Activated CD8-positive, alpha-beta T cell treated with anti-CD3 and anti-CD28 coated beads, Interleukin-2, amount 10 ng/mL, durations not matched to agents 7 days and 5 days (primary cell): ENCODE data around the gene GRPEL1. TPM values are rescaled to one million over a fixed set of nuclear protein-coding genes. Genes with fewer than 3 reads are reported as not detected.
"Not testable (repeated sequence)": the region's sequence is repeated elsewhere in the genome, so short reads cannot be mapped to it uniquely, and the experiment has no call there.

Experiments used
- ATAC-seq: fragments of 150-1000 bp; cut with Tn5 transposase; one replicate; pipeline ENCODE4 v1.10.0; 2021; ENCODE audit warnings: moderate library complexity
- CTCF ChIA-PET: fragments of 350-600 bp; sonication (Branson Sonifier 250); formaldehyde crosslinking; loops from one replicate; lab custom pipeline; 2021; ENCODE audit warnings: antibody characterized with exemption; lab: Charles Lee
- POLR2A ChIA-PET: fragments of 350-600 bp; sonication (Branson Sonifier 250); formaldehyde crosslinking; loops from one replicate; lab custom pipeline; 2021; ENCODE audit warnings: antibody characterized with exemption; lab: Charles Lee
- DNase-seq: peaks from one replicate; pipeline ENCODE4 v3.0.0-alpha.2; 2020
- H3K27ac Mint-ChIP-seq: one replicate; pipeline ENCODE4 v1.8.0; 2021; ENCODE audit warnings: mild to moderate bottlenecking, mixed read lengths
- H3K27me3 Mint-ChIP-seq: one replicate; pipeline ENCODE4 v1.8.0; 2021; ENCODE audit warnings: low read depth, mixed read lengths
- H3K36me3 Mint-ChIP-seq: one replicate; pipeline ENCODE4 v1.8.0; 2021; ENCODE audit warnings: low read depth, mixed read lengths
- H3K4me1 Mint-ChIP-seq: one replicate; pipeline ENCODE4 v1.8.0; 2021; ENCODE audit warnings: low read depth, mixed read lengths
- H3K4me3 Mint-ChIP-seq: one replicate; pipeline ENCODE4 v1.8.0; 2021; ENCODE audit warnings: mild to moderate bottlenecking, mixed read lengths
- H3K9me3 Mint-ChIP-seq: one replicate; pipeline ENCODE4 v1.8.0; 2022; ENCODE audit warnings: mixed read lengths; ENCODE audit not compliant: insufficient read depth
- total RNA-seq, 2 experiments: library from RNA; stranded (reverse); gene quantifications; one replicate each; pipeline ENCODE4 v1.2.3, GENCODE V29; 2021

GRPEL1 gene
- total RNA-seq, 2 experiments from 2014 or later: 43.1 to 49.4 TPM

DNA sequence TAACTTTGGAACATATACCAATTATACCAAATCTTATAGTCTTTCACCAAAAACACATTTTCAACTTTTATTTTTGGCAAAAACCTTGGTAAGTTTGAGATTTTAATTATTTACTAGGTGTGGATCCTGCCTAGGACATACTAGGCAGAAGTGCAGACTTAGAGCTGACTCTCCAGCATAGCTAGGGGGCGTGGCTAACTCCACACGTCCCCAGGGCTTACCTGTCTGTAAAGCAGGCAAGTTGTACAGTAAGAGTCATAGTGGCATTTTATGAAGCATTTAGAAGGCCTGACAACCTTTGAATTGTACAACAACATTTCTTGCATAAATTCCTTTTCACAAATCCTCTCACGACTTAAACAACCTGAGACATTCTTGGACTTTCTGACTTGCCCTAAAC is 19.2 kb upstream of the GRPEL1 start:
- no peaks in the 10 kb centered on the region for H3K36me3 Mint-ChIP-seq
- no peak for DNase-seq
- ChIA-PET CTCF (no interaction called here), POLR2A (no interaction called here)
- ATAC-seq: no peak
- H3K27ac Mint-ChIP-seq: no peak overlapping the region
- H3K4me1 Mint-ChIP-seq: peaks cover 2% of the 10 kb centered on the region
- no peaks in the 10 kb centered on the region for H3K9me3 Mint-ChIP-seq
- H3K27me3 Mint-ChIP-seq: peaks cover 17% of the 10 kb centered on the region
- H3K4me3 Mint-ChIP-seq: no peak overlapping the region

GRCh38 chr4:7086384-7086783 is 18.5 kb upstream of the GRPEL1 start:
- H3K27me3 Mint-ChIP-seq: peaks cover 20% of the 10 kb centered on the region
- H3K27ac Mint-ChIP-seq: no peak overlapping the region
- peaks cover 2% of the 10 kb centered on the region for H3K4me1 Mint-ChIP-seq
- ChIA-PET CTCF (interaction anchor here (1.1 kb wide), 1 partner anchor 16 kb away, joined by 4 read pairs; no protein-coding TSS in a partner anchor), POLR2A (no interaction called here)
- no peak for DNase-seq
- no peaks in the 10 kb centered on the region for H3K36me3 Mint-ChIP-seq
- ATAC-seq: no peak
- no peaks in the 10 kb centered on the region for H3K9me3 Mint-ChIP-seq
- no peak overlapping the region for H3K4me3 Mint-ChIP-seq

- CTCF ChIA-PET: interaction anchor here (0.7 to 2.9 kb wide), 2 partner anchors 14 to 18 kb away, joined by 3 to 15 read pairs; no protein-coding TSS in a partner anchor
- DNase-seq, H3K4me3 Mint-ChIP-seq, ATAC-seq, H3K9me3 Mint-ChIP-seq, POLR2A ChIA-PET, H3K4me1 Mint-ChIP-seq, H3K27ac Mint-ChIP-seq, H3K36me3 Mint-ChIP-seq: not testable (repeated sequence)
- peaks cover 37% of the 10 kb centered on the region for H3K27me3 Mint-ChIP-seq
These were observed 16.7 kb upstream of the GRPEL1 start for GRCh38 chr4:7084564-7084961.

GRCh38 chr4:7083597-7084563 is 16.0 kb upstream of the GRPEL1 start:
- Mint-ChIP-seq H3K4me1 (peaks cover 2% of the 10 kb centered on the region), H3K27ac (no peak overlapping the region), H3K4me3 (no peak overlapping the region), H3K9me3 (no peaks in the 10 kb centered on the region), H3K36me3 (no peaks in the 10 kb centered on the region), H3K27me3 (peaks cover 40% of the 10 kb centered on the region)
- POLR2A ChIA-PET: no interaction called here
- CTCF ChIA-PET: interaction anchor here (0.8 to 2.9 kb wide), 7 partner anchors 10 to 210 kb away, joined by 3 to 15 read pairs (median 5); partner anchors contain the start of genes GRPEL1 and TADA2B
- ATAC-seq (no peak), DNase-seq (no peak)

DNA sequence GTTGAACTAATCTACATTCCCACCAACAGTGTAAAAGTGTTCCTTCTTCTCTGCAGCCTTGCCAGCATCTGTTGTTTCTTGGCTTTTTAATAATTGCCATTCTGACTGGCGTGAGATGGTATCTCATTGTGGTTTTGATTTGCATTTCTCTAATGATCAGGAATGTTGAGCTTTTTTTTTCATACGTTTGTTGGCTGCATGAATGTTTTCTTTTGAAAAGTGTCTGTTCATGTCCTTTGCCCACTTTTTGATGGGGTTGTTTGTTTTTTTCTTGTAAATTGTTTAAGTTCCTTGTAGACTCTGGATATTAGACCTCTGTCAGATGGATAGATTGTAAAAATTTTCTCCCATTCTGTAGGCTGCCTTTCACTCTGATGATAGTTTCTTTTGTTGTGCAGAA is 12.0 kb upstream of the GRPEL1 start:
- H3K36me3 Mint-ChIP-seq, POLR2A ChIA-PET, H3K27ac Mint-ChIP-seq, H3K4me3 Mint-ChIP-seq, DNase-seq, H3K9me3 Mint-ChIP-seq, ATAC-seq, H3K4me1 Mint-ChIP-seq: not testable (repeated sequence)
- CTCF ChIA-PET: interaction anchor here (1.0 to 1.7 kb wide), 3 partner anchors 9 to 405 kb away, joined by 4 to 5 read pairs (median 5); no protein-coding TSS in a partner anchor
- peaks cover 38% of the 10 kb centered on the region for H3K27me3 Mint-ChIP-seq

GRCh38 chr4:7079483-7079882 is 11.6 kb upstream of the GRPEL1 start:
- H3K27ac Mint-ChIP-seq, ATAC-seq, H3K9me3 Mint-ChIP-seq, H3K4me3 Mint-ChIP-seq, H3K4me1 Mint-ChIP-seq, DNase-seq, H3K36me3 Mint-ChIP-seq: not testable (repeated sequence)
- peaks cover 35% of the 10 kb centered on the region for H3K27me3 Mint-ChIP-seq
- CTCF ChIA-PET: interaction anchor here (0.9 to 1.7 kb wide), 4 partner anchors 8 to 404 kb away, joined by 3 to 5 read pairs (median 4); partner anchors contain the start of gene TADA2B
- POLR2A ChIA-PET: interaction anchor here (0.6 kb wide), 1 partner anchor 17 kb away, joined by 5 read pairs; no protein-coding TSS in a partner anchor

DNA sequence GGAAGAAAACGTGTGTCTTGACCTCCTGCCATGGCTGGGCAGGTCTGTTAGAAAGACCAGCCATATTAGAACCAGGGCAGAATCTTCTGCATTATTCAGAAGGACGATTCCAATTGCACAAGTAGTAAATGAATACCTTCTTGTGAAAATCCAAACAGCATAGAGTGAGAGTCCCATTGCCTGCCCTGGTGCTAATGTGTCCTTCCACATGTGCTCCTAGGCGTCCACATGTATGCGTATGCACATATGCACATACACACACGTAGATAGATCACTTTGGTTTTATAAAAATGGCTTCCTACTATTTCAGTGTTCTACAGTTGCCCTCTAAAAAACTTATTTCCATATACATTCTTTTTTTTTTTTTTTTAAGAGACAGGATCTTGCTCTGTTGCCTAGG is 10.2 kb upstream of the GRPEL1 start:
- Mint-ChIP-seq H3K27me3 (peaks cover 29% of the 10 kb centered on the region), H3K4me3 (no peak overlapping the region), H3K9me3 (no peaks in the 10 kb centered on the region), H3K36me3 (no peaks in the 10 kb centered on the region), H3K4me1 (no peaks in the 10 kb centered on the region), H3K27ac (no peak overlapping the region)
- ChIA-PET POLR2A (interaction anchor here (0.8 kb wide), 1 partner anchor 10 kb away, joined by 4 read pairs; the partner anchor contains the start of gene GRPEL1), CTCF (no interaction called here)
- DNase-seq: no peak
- ATAC-seq: no peak

- POLR2A ChIA-PET: interaction anchor here (0.8 kb wide), 1 partner anchor 10 kb away, joined by 4 read pairs; the partner anchor contains the start of gene GRPEL1
These were observed 9.5 kb upstream of the GRPEL1 start for GRCh38 chr4:7077371-7077770.

GRCh38 chr4:7076696-7077082 is 8.8 kb upstream of the GRPEL1 start:
- H3K4me3 Mint-ChIP-seq: no peak overlapping the region
- no peak overlapping the region for H3K27ac Mint-ChIP-seq
- CTCF ChIA-PET: interaction anchor here (0.9 kb wide), 1 partner anchor 8 kb away, joined by 3 read pairs; no protein-coding TSS in a partner anchor
- ATAC-seq: no peak
- no peak for DNase-seq
- H3K27me3 Mint-ChIP-seq: peaks cover 33% of the 10 kb centered on the region
- POLR2A ChIA-PET: no interaction called here
- no peaks in the 10 kb centered on the region for H3K36me3 Mint-ChIP-seq
- H3K4me1 Mint-ChIP-seq: no peaks in the 10 kb centered on the region
- H3K9me3 Mint-ChIP-seq: no peaks in the 10 kb centered on the region

More at GRCh38 chr4:7077371-7077770, 9.5 kb upstream of the GRPEL1 start:
- Mint-ChIP-seq H3K36me3 (no peaks in the 10 kb centered on the region), H3K9me3 (no peaks in the 10 kb centered on the region), H3K27me3 (peaks cover 28% of the 10 kb centered on the region), H3K4me3 (no peak overlapping the region), H3K27ac (no peak overlapping the region), H3K4me1 (no peaks in the 10 kb centered on the region)
- CTCF ChIA-PET: interaction anchor here (0.9 kb wide), 1 partner anchor 9 kb away, joined by 3 read pairs; no protein-coding TSS in a partner anchor
- DNase-seq (no peak), ATAC-seq (no peak)

DNA sequence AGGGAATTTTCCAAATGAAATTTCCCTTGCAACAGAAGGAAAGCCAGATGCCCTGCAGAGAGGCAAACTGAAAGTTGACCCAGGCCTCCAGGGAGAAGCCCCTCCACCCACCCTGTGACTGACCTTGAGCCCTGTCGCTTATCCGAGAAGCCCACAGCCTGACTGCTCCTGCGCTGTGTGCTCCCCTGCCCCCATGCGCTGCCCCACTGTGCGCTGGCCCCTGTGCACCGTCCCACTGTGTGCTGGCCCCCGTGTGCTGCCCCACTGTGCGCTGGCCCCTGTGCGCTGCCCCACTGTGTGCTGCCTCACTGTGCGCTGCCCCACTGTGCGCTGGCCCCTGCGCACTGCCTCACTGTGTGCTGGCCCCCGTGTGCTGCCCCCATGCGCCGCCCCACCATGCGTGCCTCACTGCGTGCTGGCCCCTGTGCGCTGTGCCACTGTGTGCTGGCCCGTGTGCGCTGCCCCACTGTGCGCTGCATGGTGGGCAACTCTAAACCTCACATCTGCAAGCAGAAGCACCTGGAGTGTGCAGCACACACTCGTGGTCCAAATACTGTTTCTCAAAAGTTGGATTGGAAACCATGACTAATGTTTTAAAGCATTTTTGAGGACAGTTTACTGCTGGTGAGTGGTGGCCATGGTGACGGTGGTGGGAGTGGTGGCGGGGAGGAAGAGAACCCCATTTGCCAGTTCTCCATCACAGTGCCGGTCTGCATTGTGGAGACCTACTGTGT is 8.3 kb upstream of the GRPEL1 start:
- H3K9me3 Mint-ChIP-seq: no peaks in the 10 kb centered on the region
- DNase-seq (no peak), ATAC-seq (no peak)
- no peak overlapping the region for H3K4me3 Mint-ChIP-seq
- CTCF ChIA-PET: no interaction called here
- no peaks in the 10 kb centered on the region for H3K4me1 Mint-ChIP-seq
- H3K27me3 Mint-ChIP-seq: peaks cover 30% of the 10 kb centered on the region
- H3K36me3 Mint-ChIP-seq: no peaks in the 10 kb centered on the region
- POLR2A ChIA-PET: interaction anchor here (1.2 kb wide), 1 partner anchor 9 kb away, joined by 3 read pairs; no protein-coding TSS in a partner anchor
- H3K27ac Mint-ChIP-seq: no peak overlapping the region

DNA sequence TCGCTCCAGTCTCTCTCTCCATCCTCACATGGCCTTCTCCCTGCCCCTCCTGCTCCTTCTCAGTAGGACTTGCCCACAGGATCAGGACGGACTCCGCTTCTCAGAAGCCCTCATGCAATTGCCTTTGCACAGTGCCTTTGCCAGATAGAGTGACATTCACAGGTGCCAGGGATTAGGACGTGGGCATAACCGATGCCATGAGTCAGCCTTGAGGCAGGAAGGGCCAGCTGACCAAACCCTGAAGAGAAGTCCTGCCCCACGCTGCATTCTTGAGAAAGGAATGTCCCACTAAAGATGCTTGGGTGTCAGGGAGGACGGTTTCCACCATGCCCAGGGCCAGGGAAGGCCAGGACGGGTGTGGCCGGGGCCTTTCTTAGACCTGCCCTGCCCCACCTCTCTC is 6.6 kb upstream of the GRPEL1 start:
- ChIA-PET CTCF (interaction anchor here (0.8 to 2.3 kb wide), 2 partner anchors 31 to 354 kb away, joined by 3 to 8 read pairs; partner anchors contain the start of gene TADA2B), POLR2A (no interaction called here)
- no peak overlapping the region for H3K4me3 Mint-ChIP-seq
- no peak for ATAC-seq
- H3K36me3 Mint-ChIP-seq: no peaks in the 10 kb centered on the region
- H3K27me3 Mint-ChIP-seq: peaks cover 16% of the 10 kb centered on the region
- H3K4me1 Mint-ChIP-seq: peaks cover 6% of the 10 kb centered on the region
- H3K9me3 Mint-ChIP-seq: no peaks in the 10 kb centered on the region
- DNase-seq: no peak
- H3K27ac Mint-ChIP-seq: no peak overlapping the region
